ENCODE results near the gene IFNL2. TPM values are rescaled to one million over a fixed set of nuclear protein-coding genes. Genes with fewer than 3 reads are reported as not detected.

IFNL2 gene
- total and polyA plus RNA-seq, 9 of the 15 experiments (the other 6 are each of a cell fraction or from before 2014, with no cell fraction given), result not detected

DNA sequence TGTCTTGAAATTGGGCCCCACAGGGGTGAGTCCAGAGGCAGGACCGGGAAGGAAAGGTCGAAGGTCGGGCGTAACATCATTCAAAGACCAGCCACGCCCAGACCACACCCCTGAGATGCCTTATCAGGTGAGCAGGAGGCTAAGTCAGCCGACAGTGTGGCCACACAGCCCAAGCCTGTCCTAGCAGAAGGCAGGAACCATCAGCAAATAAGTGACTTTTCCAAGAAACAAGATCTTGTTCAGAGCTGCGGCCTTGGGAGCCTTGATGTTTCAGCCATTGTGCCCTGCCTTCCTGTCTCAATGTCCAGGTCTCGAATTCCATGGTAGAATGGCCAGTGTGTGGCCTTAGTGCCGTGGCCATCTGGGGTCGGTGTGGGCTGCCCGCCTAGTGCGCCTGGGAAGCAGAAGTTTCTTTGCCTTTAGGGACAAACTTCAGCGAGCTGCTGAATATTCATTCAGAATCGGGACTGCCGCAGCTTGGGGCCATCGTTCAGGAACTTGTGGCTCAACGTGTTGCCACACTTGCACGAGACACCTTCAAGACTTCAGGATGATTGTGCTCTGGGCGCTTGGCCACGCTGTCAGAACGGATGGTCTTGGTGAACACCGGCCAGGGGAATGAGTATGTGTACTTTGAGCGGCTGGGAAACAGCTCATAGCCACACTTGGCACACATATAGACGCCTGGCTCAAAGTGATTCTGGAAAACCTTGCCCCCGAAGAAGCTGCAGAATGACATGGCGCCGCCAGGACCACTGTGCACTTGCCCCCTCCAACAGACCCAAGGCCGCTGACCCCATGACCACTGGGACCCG is 13.5 kb upstream of the IFNL2 start (continued):
- peak; percentile 71 for TF ChIP-seq POLR2G (IDR thresholded peaks at IDR 0.05; ENCODE audit: low read depth, low read length)
- TF ChIP-seq SREBF1 (IDR thresholded peaks at IDR 0.05; ENCODE audit: borderline replicate concordance, low read depth, low read length), result no peak
- TF ChIP-seq CHD4 (IDR thresholded peaks at IDR 0.05; ENCODE audit: insufficient read depth, insufficient replicate concordance, low read depth, low read length, poor library complexity, severe bottlenecking), result no peak
- TF ChIP-seq MYBL2 (IDR thresholded peaks at IDR 0.05; ENCODE audit: low read depth), result no peak
- no peak for TF ChIP-seq MYBL2 (CRISPR knock-in tag; IDR thresholded peaks at IDR 0.05; ENCODE audit: borderline replicate concordance)
- TF ChIP-seq THRAP3 (IDR thresholded peaks at IDR 0.05; ENCODE audit: borderline replicate concordance), result no peak
- no peak for TF ChIP-seq THRA (IDR thresholded peaks at IDR 0.05)
- TF ChIP-seq ZBTB1 (CRISPR knock-in tag; IDR thresholded peaks at IDR 0.05; ENCODE audit: borderline replicate concordance, low read depth), result 0 out of 2 replicates have a peak, but pooled peaks have one; percentile 52
- no peak for TF ChIP-seq ZNF699 (CRISPR knock-in tag; IDR thresholded peaks at IDR 0.05; ENCODE audit: insufficient replicate concordance)
- TF ChIP-seq TBL1XR1 (IDR thresholded peaks at IDR 0.05; ENCODE audit: low read length in 2 of 2), result no peak
- peak; percentile 93 for TF ChIP-seq NR2C1 (IDR thresholded peaks at IDR 0.05)
- TF ChIP-seq NR2C1 (tag; IDR thresholded peaks at IDR 0.05), result peak; percentile 92
- peak; percentile 12; the same call in 1 of the 2 replicates for TF ChIP-seq ZKSCAN1 (IDR thresholded peaks at IDR 0.05; ENCODE audit: low read depth, low read length)
- TF ChIP-seq POLR2B (IDR thresholded peaks at IDR 0.05; ENCODE audit: low read depth, partially characterized antibody), result peak; percentile 40
- peak; percentile 85 for TF ChIP-seq POLR2A (conservative IDR thresholded peaks at IDR 0.05)
- no peak for TF ChIP-seq ZBTB5 (IDR thresholded peaks at IDR 0.05)
- no peak for TF ChIP-seq CBX1 (IDR thresholded peaks at IDR 0.05; ENCODE audit: low read depth)
- peak; percentile 85 for TF ChIP-seq CTBP1 (IDR thresholded peaks at IDR 0.05; ENCODE audit: borderline replicate concordance)
- TF ChIP-seq EP300 (IDR thresholded peaks at IDR 0.05; ENCODE audit: low read length), result peak; percentile 28; the same call in 1 of the 2 replicates
- no peak for TF ChIP-seq TCF7L2 (IDR thresholded peaks at IDR 0.05; ENCODE audit: low read depth, low read length)
- TF ChIP-seq XRCC3 (IDR thresholded peaks at IDR 0.05), result no peak
- TF ChIP-seq ZNF324 (CRISPR knock-in tag; IDR thresholded peaks at IDR 0.05), result no peak
- peak; percentile 50 for TF ChIP-seq GATA2 (CRISPR knock-in tag; IDR thresholded peaks at IDR 0.05)
- TF ChIP-seq ARHGAP35 (IDR thresholded peaks at IDR 0.05; ENCODE audit: partially characterized antibody), result no peak
- no peak for TF ChIP-seq RBM22 (IDR thresholded peaks at IDR 0.05; ENCODE audit: low read depth, low read length, poor library complexity, severe bottlenecking)
- TF ChIP-seq ZNF431 (CRISPR knock-in tag; IDR thresholded peaks at IDR 0.05), result no peak; the same call in 1 of the 2 replicates
- 0 out of 4 replicates have a peak, but pooled peaks of 1 of the 2 experiments have one; percentile 40 for TF ChIP-seq MAZ (CRISPR knock-in tag; conservative IDR thresholded peaks at IDR 0.05 in 1 of 2, IDR thresholded peaks at IDR 0.05 in 1 of 2)
- TF ChIP-seq ZC3H11A (IDR thresholded peaks at IDR 0.05; ENCODE audit: low read depth, low read length), result no peak

Measured in K562 (cell line).